Hepatocyte (in vitro differentiated cells): Measurements from ENCODE around the gene METTL21C. TPM values are rescaled to one million over a fixed set of nuclear protein-coding genes. Genes with fewer than 3 reads are reported as not detected.

ENCODE experiments used
- DNase-seq: peaks from one replicate; pipeline ENCODE4 v3.0.0-alpha.2; 2016; ENCODE audit warnings: low spot score
- H2AFZ ChIP-seq: fragments of 200-600 bp; sonication (generic); 2 replicates; pipeline ENCODE4 v1.6.0; 2016; ENCODE audit warnings: antibody characterized with exemption, mild to moderate bottlenecking
- H3K27ac ChIP-seq: fragments of 200-600 bp; sonication (generic); 2 replicates; pipeline ENCODE4 v1.5.1; 2016; ENCODE audit warnings: mild to moderate bottlenecking
- H3K27me3 ChIP-seq: fragments of 200-600 bp; sonication (generic); 2 replicates; pipeline ENCODE4 v1.6.1; 2016
- H3K36me3 ChIP-seq: fragments of 200-600 bp; sonication (generic); replicated peaks from 2 replicates; pipeline ENCODE4 v1.5.1; 2016; ENCODE audit warnings: low read depth; ENCODE audit not compliant: insufficient read depth
- H3K4me1 ChIP-seq: fragments of 200-600 bp; sonication (generic); 2 replicates; pipeline ENCODE4 v1.5.1; 2016; ENCODE audit warnings: mild to moderate bottlenecking, moderate library complexity; ENCODE audit not compliant: insufficient read depth
- H3K4me2 ChIP-seq: fragments of 200-600 bp; sonication (generic); 2 replicates; pipeline ENCODE4 v1.6.0; 2016
- H3K4me3 ChIP-seq: fragments of 200-600 bp; sonication (generic); 2 replicates; pipeline ENCODE4 v1.5.1; 2016; ENCODE audit warnings: mild to moderate bottlenecking
- H3K79me2 ChIP-seq: fragments of 200-600 bp; sonication (generic); 2 replicates; pipeline ENCODE4 v1.6.0; 2017; ENCODE audit warnings: mild to moderate bottlenecking
- H3K9me2 ChIP-seq: fragments of 200-600 bp; sonication (generic); replicated peaks from 2 replicates; pipeline ENCODE4 v1.6.0; 2017; ENCODE audit warnings: mild to moderate bottlenecking; ENCODE audit not compliant: insufficient read depth
- H3K9me3 ChIP-seq: fragments of 200-600 bp; sonication (generic); 2 replicates; pipeline ENCODE4 v1.5.1; 2016; ENCODE audit warnings: low read depth, mild to moderate bottlenecking
- H4K20me1 ChIP-seq: fragments of 200-600 bp; sonication (generic); 2 replicates; pipeline ENCODE4 v1.6.0; 2016; ENCODE audit warnings: mild to moderate bottlenecking; ENCODE audit not compliant: insufficient read depth, poor library complexity, severe bottlenecking
- CTCF ChIP-seq: fragments of 200-600 bp; sonication (generic); IDR thresholded peaks from 2 replicates; pipeline ENCODE4 v1.5.1; 2016; ENCODE audit warnings: antibody characterized with exemption, mild to moderate bottlenecking; ENCODE audit not compliant: poor library complexity
- EZH2 ChIP-seq: fragments of 200-600 bp; sonication (generic); IDR thresholded peaks from 2 replicates; pipeline ENCODE4 v1.6.1; 2016; ENCODE audit warnings: antibody characterized with exemption, mild to moderate bottlenecking, borderline replicate concordance
- EZH2phosphoT487 ChIP-seq: fragments of 200-600 bp; sonication (generic); IDR thresholded peaks from one replicate; pipeline ENCODE4 v1.6.1; 2018; ENCODE audit warnings: antibody characterized with exemption, mild to moderate bottlenecking, low read depth, moderate library complexity; ENCODE audit not compliant: unreplicated experiment, severe bottlenecking
- WGBS: methylation state at CpG from one replicate; pipeline ENCODE4 v1.1.6; 2016; ENCODE audit warnings: low lambda C conversion rate; ENCODE audit errors: missing lambda C conversion rate; 5-methylcytosine and 5-hydroxymethylcytosine counted together
- polyA plus RNA-seq: library from polyadenylated mRNA; unstranded; fragments of >200 nt; fragmentation: Nextera tagmentation; extraction: Ambion mirVana; gene quantifications from 2 replicates; pipeline ENCODE4 v1.2.1, GENCODE V29; 2016
- total RNA-seq: library from RNA; depleted of rRNA; stranded (reverse); fragments of >200 nt; gene quantifications from 2 replicates; pipeline ENCODE4 v1.2.3, GENCODE V29; 2014

Gene METTL21C
- total and polyA plus RNA-seq, 2 experiments from 2014 or later: not detected

GRCh38 chr13:102698649-102698980, 3.8 kb upstream of the METTL21C start:
- WGBS: 94% methylated on average over 2 of the region's 2 CpGs
- H4K20me1 ChIP-seq: no peaks in the 10 kb centered on the region
- H3K9me2 ChIP-seq: no peaks in the 10 kb centered on the region
- TF ChIP-seq CTCF (no peak), EZH2phosphoT487 (no peak), EZH2 (no peak)
- no peaks in the 10 kb centered on the region for H3K36me3 ChIP-seq
- H3K27me3 ChIP-seq: no peaks in the 10 kb centered on the region
- DNase-seq: no peak
- H3K4me2 ChIP-seq: no peak overlapping the region
- no peak overlapping the region for H2AFZ ChIP-seq
- H3K79me2 ChIP-seq: no peaks in the 10 kb centered on the region
- peaks cover 7% of the 10 kb centered on the region for H3K4me1 ChIP-seq
- H3K27ac ChIP-seq: no peak overlapping the region
- H3K9me3 ChIP-seq: no peaks in the 10 kb centered on the region
- no peak overlapping the region for H3K4me3 ChIP-seq

GRCh38 chr13:102697929-102698648, 3.2 kb upstream of the METTL21C start:
- H3K9me3 ChIP-seq: no peaks in the 10 kb centered on the region
- no peak overlapping the region for H3K27ac ChIP-seq
- H3K27me3 ChIP-seq: no peaks in the 10 kb centered on the region
- H3K9me2 ChIP-seq: no peaks in the 10 kb centered on the region
- H3K36me3 ChIP-seq: no peaks in the 10 kb centered on the region
- peaks cover 7% of the 10 kb centered on the region for H3K4me1 ChIP-seq
- H2AFZ ChIP-seq: no peak overlapping the region
- H4K20me1 ChIP-seq: no peaks in the 10 kb centered on the region
- no peak overlapping the region for H3K4me2 ChIP-seq
- no peaks in the 10 kb centered on the region for H3K79me2 ChIP-seq
- DNase-seq: no peak
- WGBS: 84% methylated on average over 8 of the region's 8 CpGs
- TF ChIP-seq CTCF: no peak
- TF ChIP-seq EZH2phosphoT487: no peak
- no peak for TF ChIP-seq EZH2
- no peak overlapping the region for H3K4me3 ChIP-seq

GRCh38 chr13:102697264-102697663, 2.4 kb upstream of the METTL21C start:
- Histone ChIP-seq H3K27ac (no peak overlapping the region), H3K36me3 (no peaks in the 10 kb centered on the region), H3K79me2 (no peaks in the 10 kb centered on the region), H3K4me2 (no peak overlapping the region), H2AFZ (no peak overlapping the region), H3K9me3 (no peaks in the 10 kb centered on the region), H3K4me3 (no peak overlapping the region), H3K27me3 (no peaks in the 10 kb centered on the region), H3K9me2 (no peaks in the 10 kb centered on the region), H4K20me1 (no peaks in the 10 kb centered on the region), H3K4me1 (peaks cover 7% of the 10 kb centered on the region)
- no peak for DNase-seq
- no peak for TF ChIP-seq CTCF
- WGBS: 90% methylated on average over 6 of the region's 6 CpGs

GRCh38 chr13:102696465-102696864, 1.6 kb upstream of the METTL21C start:
- H2AFZ ChIP-seq: no peak overlapping the region
- H3K79me2 ChIP-seq: no peaks in the 10 kb centered on the region
- H3K36me3 ChIP-seq: no peaks in the 10 kb centered on the region
- H3K9me3 ChIP-seq: no peaks in the 10 kb centered on the region
- H3K4me2 ChIP-seq: no peak overlapping the region
- DNase-seq: no peak
- peaks cover 7% of the 10 kb centered on the region for H3K4me1 ChIP-seq
- TF ChIP-seq CTCF: no peak
- H3K9me2 ChIP-seq: no peaks in the 10 kb centered on the region
- WGBS: 77% methylated on average over 4 of the region's 4 CpGs
- H4K20me1 ChIP-seq: no peaks in the 10 kb centered on the region
- H3K4me3 ChIP-seq: no peak overlapping the region
- no peaks in the 10 kb centered on the region for H3K27me3 ChIP-seq
- no peak overlapping the region for H3K27ac ChIP-seq
